ENCODE data around the gene P2RY13. TPM values are rescaled to one million over a fixed set of nuclear protein-coding genes. Genes with fewer than 3 reads are reported as not detected.

P2RY13 gene
- total RNA-seq, 1 donor from 2014 or later, result not detected

DNA sequence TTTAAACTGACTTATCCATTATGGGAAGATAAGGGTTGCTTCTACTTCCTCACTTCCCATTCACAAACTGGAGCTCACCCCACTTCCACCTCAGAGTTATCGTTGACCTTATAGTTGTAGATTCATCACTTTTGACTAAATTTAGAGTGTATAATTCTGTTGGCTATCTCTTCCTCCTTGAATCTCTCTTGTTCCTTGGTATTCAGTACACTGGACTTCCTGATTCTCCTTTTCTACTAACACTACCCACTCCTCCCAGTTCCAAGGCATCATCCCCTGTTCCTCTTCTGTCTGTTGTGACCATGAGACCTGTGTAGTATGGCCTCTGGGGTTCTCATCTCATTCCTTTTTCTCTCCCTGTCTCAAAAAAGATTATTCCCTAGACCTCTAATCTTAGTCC is 6.8 kb downstream of the P2RY13 start:
- H3K4me3 ChIP-seq (ENCODE audit: low read depth, low read length), result no peak overlapping the region
- DNase-seq (ENCODE audit: low read depth), result no peak
- TF ChIP-seq, protein P1, sequence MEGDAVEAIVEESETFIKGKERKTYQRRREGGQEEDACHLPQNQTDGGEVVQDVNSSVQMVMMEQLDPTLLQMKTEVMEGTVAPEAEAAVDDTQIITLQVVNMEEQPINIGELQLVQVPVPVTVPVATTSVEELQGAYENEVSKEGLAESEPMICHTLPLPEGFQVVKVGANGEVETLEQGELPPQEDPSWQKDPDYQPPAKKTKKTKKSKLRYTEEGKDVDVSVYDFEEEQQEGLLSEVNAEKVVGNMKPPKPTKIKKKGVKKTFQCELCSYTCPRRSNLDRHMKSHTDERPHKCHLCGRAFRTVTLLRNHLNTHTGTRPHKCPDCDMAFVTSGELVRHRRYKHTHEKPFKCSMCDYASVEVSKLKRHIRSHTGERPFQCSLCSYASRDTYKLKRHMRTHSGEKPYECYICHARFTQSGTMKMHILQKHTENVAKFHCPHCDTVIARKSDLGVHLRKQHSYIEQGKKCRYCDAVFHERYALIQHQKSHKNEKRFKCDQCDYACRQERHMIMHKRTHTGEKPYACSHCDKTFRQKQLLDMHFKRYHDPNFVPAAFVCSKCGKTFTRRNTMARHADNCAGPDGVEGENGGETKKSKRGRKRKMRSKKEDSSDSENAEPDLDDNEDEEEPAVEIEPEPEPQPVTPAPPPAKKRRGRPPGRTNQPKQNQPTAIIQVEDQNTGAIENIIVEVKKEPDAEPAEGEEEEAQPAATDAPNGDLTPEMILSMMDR (conservative IDR thresholded peaks at IDR 0.05; ENCODE audit: low read depth, low read length), result no peak

DNA sequence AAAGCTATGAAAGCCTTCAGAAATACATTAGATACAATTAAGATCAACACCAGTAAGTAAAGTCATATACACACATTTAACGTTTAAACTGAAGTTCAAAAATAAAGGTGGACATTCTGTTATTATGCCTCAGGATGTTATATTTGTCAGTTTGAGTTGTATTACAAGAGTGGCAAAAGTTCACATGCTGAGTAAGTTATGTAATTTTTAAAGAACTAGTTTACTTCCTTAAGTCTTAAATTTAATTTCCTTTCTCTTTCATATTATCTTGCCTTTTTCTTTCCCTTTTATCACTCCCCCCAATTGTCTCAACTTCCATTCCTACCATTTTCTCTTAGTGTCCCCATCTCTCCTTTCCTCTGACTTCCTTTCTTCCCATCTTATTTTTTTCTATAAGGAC is 7.8 kb downstream of the P2RY13 start:
- DNase-seq (ENCODE audit: low read depth), result no peak
- no peak overlapping the region for H3K4me3 ChIP-seq (ENCODE audit: low read depth, low read length)
- TF ChIP-seq, protein P1 (conservative IDR thresholded peaks at IDR 0.05; ENCODE audit: low read depth, low read length), result no peak

DNA sequence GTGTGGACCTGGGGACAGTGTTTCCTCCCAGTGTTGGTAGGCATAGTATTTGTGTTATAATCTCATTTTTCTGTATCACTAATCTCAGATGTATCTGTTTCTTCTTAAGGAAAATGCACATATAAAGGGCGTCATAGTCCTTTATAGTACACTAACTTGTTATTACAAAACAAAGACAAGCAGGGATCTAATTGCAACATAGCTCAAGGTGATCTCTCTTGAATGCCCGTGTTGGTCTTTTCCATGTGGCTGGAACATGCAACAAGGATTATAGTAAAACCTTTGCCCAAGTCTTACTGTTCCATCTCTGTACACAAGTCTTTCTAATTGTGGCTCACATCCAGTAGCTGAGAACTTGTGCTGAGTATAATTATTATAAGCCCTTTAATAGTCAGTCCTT is 9.2 kb downstream of the P2RY13 start:
- H3K4me3 ChIP-seq (ENCODE audit: low read depth, low read length), result no peak overlapping the region
- DNase-seq (ENCODE audit: low read depth), result no peak
- TF ChIP-seq, protein P1 (conservative IDR thresholded peaks at IDR 0.05; ENCODE audit: low read depth, low read length), result no peak

DNA sequence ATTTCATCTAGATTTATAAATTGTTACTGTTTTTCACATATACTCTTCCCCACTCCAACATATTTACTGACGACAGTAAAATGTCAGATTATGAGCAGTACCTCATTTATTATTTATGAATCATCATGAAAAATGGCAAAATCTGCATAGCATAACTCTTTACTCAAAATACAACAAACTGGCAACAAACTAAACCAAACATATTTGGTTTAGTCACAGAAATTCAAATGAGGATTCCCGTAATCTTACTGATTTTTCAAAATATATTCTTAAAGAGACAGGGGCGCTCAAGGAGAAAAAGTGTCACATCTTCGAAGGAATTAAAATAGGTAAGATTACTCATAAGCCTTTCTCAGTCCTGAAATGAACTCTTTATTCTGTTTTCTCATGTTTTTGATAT is 9.7 kb downstream of the P2RY13 start:
- TF ChIP-seq, protein P1 (conservative IDR thresholded peaks at IDR 0.05; ENCODE audit: low read depth, low read length), result no peak
- DNase-seq (ENCODE audit: low read depth), result no peak
- H3K4me3 ChIP-seq (ENCODE audit: low read depth, low read length), result no peak overlapping the region

DNA sequence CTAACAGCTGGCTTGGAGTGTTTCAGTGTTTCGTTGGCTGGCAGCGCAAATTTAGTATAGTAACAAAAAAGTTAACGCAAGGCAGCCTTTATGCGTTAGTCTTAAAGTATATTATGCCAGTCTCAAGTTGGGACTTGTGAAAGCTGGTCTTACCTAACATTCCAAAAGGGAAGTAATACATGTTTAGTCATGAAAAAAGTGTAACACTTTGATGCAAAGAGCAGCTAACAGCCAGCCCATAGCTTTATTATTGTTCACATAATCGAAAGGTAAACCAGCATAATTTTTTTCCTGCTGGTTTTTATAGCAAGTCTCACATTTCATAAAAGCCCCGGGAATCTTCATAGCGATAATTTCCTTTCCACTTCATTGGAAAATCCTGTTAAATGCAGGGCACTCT is 10.4 kb downstream of the P2RY13 start:
- DNase-seq (ENCODE audit: low read depth), result no peak
- no peak overlapping the region for H3K4me3 ChIP-seq (ENCODE audit: low read depth, low read length)
- TF ChIP-seq, protein P1 (conservative IDR thresholded peaks at IDR 0.05; ENCODE audit: low read depth, low read length), result no peak

DNA sequence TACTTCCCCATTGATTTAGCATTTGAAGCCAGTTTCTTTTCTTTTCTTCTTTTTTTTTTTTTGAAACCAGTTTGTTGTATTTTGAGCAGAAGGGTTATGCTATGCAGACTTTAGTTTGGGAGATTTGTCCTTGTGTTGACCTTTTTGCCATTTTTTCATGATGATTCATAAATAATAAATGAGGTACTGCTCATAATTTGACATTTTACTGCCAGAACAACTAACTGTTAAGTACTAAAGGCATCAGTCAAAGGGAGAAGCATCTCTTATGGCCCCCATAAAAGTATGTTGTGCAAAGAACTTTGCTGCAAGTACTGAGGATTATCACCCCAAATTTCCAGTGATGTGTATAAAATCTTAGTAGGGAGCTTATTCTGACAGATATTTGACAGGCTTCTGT is 11.0 kb downstream of the P2RY13 start:
- no peak for DNase-seq (ENCODE audit: low read depth)
- no peak overlapping the region for H3K4me3 ChIP-seq (ENCODE audit: low read depth, low read length)
- TF ChIP-seq, protein P1 (conservative IDR thresholded peaks at IDR 0.05; ENCODE audit: low read depth, low read length), result no peak

DNA sequence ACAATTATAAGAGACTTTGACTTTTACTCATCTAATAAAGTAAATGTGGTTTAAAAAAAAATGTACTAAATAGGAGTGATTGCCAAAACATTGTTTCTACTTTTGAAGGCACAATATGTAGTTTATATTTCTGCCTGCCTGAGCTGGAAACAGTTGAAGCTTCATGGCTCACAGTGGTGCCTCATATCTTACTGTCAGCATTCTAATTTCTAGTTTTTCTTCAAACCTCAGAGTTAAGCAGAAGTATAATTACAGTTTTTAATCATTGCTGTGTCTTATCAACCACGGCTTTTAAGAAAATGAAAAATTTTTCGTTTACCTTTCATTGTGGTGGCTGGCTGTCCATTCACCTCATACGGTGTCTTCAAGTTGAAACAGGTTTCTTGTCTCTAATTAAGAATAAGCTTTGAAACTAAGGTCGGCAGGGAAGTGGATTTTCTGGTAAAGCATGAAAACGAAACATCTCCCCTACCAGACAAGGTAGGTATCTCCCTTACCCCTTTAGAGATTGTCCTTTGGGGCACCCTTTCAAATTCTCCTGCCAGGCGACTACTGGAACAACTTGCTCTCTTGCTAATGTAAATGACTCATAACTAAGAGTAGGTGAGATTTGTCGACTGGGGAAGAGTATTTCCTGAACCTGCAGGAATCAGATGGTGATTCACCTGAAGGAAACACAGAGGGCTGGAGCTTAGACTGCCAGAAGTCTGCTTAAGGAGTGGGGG is 12.9 kb downstream of the P2RY13 start, which contains the start of gene GPR87:
TSS of gene GPR87 (minus strand) at position 554 of the 725 bp plus-strand sequence. CDS start 16,720 bp downstream, outside the sequence.
- peak; percentile 67 for DNase-seq (ENCODE audit: low read depth)
- TF ChIP-seq, protein P1 (conservative IDR thresholded peaks at IDR 0.05; ENCODE audit: low read depth, low read length), result no peak
- H3K4me3 ChIP-seq (ENCODE audit: low read depth, low read length), result no peak within 1 kb of the TSS
